Ishikawa (cell line): Measurements from ENCODE around the gene ACE.

ENCODE experiments used
- CEBPB ChIP-seq: IDR thresholded peaks from 2 replicates; pipeline ENCODE4 v1.6.1; 2012
- EGR1 ChIP-seq: IDR thresholded peaks from 2 replicates; pipeline ENCODE4 v1.6.1; 2012
- EP300 ChIP-seq: IDR thresholded peaks from 2 replicates; pipeline ENCODE4 v1.6.1; 2012; ENCODE audit warnings: borderline replicate concordance
- RAD21 ChIP-seq: IDR thresholded peaks from 2 replicates; pipeline ENCODE4 v1.6.1; 2012; ENCODE audit warnings: low read depth
- TEAD4 ChIP-seq: IDR thresholded peaks from 2 replicates; pipeline ENCODE4 v1.6.1; 2012

GRCh38 chr17:63487014-63487339 lies 10.1 kb downstream of the ACE start:
- TF ChIP-seq EGR1 (no peak), EP300 (no peak), RAD21 (no peak), TEAD4 (no peak), CEBPB (no peak)
